Caco-2 (cell line): ENCODE data around the gene COL12A1. TPM values are rescaled to one million over a fixed set of nuclear protein-coding genes. Genes with fewer than 3 reads are reported as not detected.

Experiments used
- BruUV-seq: library from RNA; stranded (reverse); fragments of 400-500 nt; replicated peaks from 2 replicates; lab custom pipeline; 2021; lab: Mats Ljungman, UMichigan
- CTCF ChIA-PET: fragments of 300-600 bp; sonication (Branson Sonifier 250); formaldehyde crosslinking; loops from one replicate; lab custom pipeline; 2022; ENCODE audit warnings: antibody characterized with exemption; lab: Charles Lee
- POLR2A ChIA-PET: fragments of 300-600 bp; sonication (Branson Sonifier 250); formaldehyde crosslinking; loops from one replicate; lab custom pipeline; 2022; ENCODE audit warnings: antibody characterized with exemption; lab: Charles Lee
- DNase-seq, 2 experiments: peaks; one replicate each; pipeline versions ENCODE4 v3.0.0 to v3.0.0-alpha.2; 2020 to 2022
- H3K27me3 ChIP-seq: replicated peaks from 2 replicates; pipeline ENCODE4 v1.6.0; 2011; ENCODE audit warnings: low read length; ENCODE audit not compliant: control insufficient read depth, insufficient read depth
- H3K36me3 ChIP-seq: 2 replicates; pipeline ENCODE4 v1.5.1; 2011; ENCODE audit warnings: low read length; ENCODE audit not compliant: control insufficient read depth, insufficient read depth
- H3K4me1 ChIP-seq: fragments of 250-450 bp; sonication (Bioruptor Pico); 2 replicates; pipeline ENCODE4 v1.5.1; 2020; ENCODE audit warnings: mild to moderate bottlenecking
- H3K4me3 ChIP-seq: 2 replicates; pipeline ENCODE4 v1.5.1; 2011; ENCODE audit warnings: low read depth, mild to moderate bottlenecking, control low read depth, low read length
- H3K9me3 ChIP-seq: fragments of 250-450 bp; sonication (Bioruptor Pico); 2 replicates; pipeline ENCODE4 v1.5.1; 2020; ENCODE audit warnings: mild to moderate bottlenecking, moderate library complexity
- H3K27ac Mint-ChIP-seq: one replicate; pipeline ENCODE4 v1.8.0; 2022; ENCODE audit warnings: mixed read lengths; ENCODE audit not compliant: unreplicated experiment
- H3K27me3 Mint-ChIP-seq: one replicate; pipeline ENCODE4 v1.8.0; 2022; ENCODE audit warnings: mixed read lengths; ENCODE audit not compliant: insufficient read depth, unreplicated experiment
- H3K36me3 Mint-ChIP-seq: one replicate; pipeline ENCODE4 v1.8.0; 2022; ENCODE audit warnings: mild to moderate bottlenecking, mixed read lengths; ENCODE audit not compliant: insufficient read depth, unreplicated experiment
- H3K4me1 Mint-ChIP-seq: one replicate; pipeline ENCODE4 v1.8.0; 2022; ENCODE audit warnings: low read depth, mixed read lengths; ENCODE audit not compliant: unreplicated experiment
- H3K4me3 Mint-ChIP-seq: one replicate; pipeline ENCODE4 v1.8.0; 2022; ENCODE audit warnings: mild to moderate bottlenecking, moderate library complexity, mixed read lengths; ENCODE audit not compliant: unreplicated experiment
- H3K9me3 Mint-ChIP-seq: one replicate; pipeline ENCODE4 v1.8.0; 2022; ENCODE audit warnings: mixed read lengths; ENCODE audit not compliant: unreplicated experiment
- intact Hi-C: fragments of 100-400 bp; cut with micrococcal nuclease; formaldehyde crosslinking; loops from one replicate; pipeline ENCODE4 v1.10.0; 2022; ENCODE audit not compliant: unreplicated experiment
- total RNA-seq: library from RNA; stranded (reverse); gene quantifications from 2 replicates; pipeline ENCODE4 v1.2.3, GENCODE V29; 2022
- TF ChIP-seq, protein P1 (sequence below), 2 experiments: fragments of 200-600 bp in 1 of 2; IDR thresholded peaks; 1 replicate in 1 of 2; 2 replicates in 1 of 2; pipeline versions ENCODE4 v1.5.1 to v1.8.0; 2011 to 2022; ENCODE audit warnings: antibody characterized with exemption in 1 of 2, control low read depth in 1 of 2, inconsistent platforms in 1 of 2, low read depth in 1 of 2, low read length in 1 of 2, mild to moderate bottlenecking in 1 of 2, moderate library complexity in 1 of 2; ENCODE audit not compliant: insufficient read depth in 1 of 2, severe bottlenecking in 1 of 2, unreplicated experiment in 1 of 2

Gene COL12A1
- total RNA-seq, 1 experiment from 2014 or later = 68.0 TPM

GRCh38 chr6:75115481-75115880 lies 90.4 kb downstream of the COL12A1 start:
- Mint-ChIP-seq H3K27ac (no peak overlapping the region), H3K4me3 (no peak overlapping the region), H3K9me3 (no peaks in the 10 kb centered on the region), H3K4me1 (peaks cover 35% of the 10 kb centered on the region), H3K27me3 (no peaks in the 10 kb centered on the region), H3K36me3 (peaks cover 66% of the 10 kb centered on the region)
- Histone ChIP-seq H3K4me1 (peaks cover 24% of the 10 kb centered on the region), H3K4me3 (no peak overlapping the region), H3K9me3 (no peaks in the 10 kb centered on the region), H3K27me3 (no peaks in the 10 kb centered on the region), H3K36me3 (no peaks in the 10 kb centered on the region; the same call in 1 of the 2 replicates)
- DNase-seq = no peak
- TF ChIP-seq, protein P1, sequence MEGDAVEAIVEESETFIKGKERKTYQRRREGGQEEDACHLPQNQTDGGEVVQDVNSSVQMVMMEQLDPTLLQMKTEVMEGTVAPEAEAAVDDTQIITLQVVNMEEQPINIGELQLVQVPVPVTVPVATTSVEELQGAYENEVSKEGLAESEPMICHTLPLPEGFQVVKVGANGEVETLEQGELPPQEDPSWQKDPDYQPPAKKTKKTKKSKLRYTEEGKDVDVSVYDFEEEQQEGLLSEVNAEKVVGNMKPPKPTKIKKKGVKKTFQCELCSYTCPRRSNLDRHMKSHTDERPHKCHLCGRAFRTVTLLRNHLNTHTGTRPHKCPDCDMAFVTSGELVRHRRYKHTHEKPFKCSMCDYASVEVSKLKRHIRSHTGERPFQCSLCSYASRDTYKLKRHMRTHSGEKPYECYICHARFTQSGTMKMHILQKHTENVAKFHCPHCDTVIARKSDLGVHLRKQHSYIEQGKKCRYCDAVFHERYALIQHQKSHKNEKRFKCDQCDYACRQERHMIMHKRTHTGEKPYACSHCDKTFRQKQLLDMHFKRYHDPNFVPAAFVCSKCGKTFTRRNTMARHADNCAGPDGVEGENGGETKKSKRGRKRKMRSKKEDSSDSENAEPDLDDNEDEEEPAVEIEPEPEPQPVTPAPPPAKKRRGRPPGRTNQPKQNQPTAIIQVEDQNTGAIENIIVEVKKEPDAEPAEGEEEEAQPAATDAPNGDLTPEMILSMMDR (IDR thresholded peaks at IDR 0.05; ENCODE audit: insufficient read depth in 1 of 2, low read depth in 1 of 2, low read length in 1 of 2, severe bottlenecking in 1 of 2, unreplicated experiment in 1 of 2) = no peak
- BruUV-seq = no TSS peak
- ChIA-PET CTCF (no interaction called here), POLR2A (no interaction called here)
- intact Hi-C loops = loop anchor here (5.0 kb wide), 1 partner anchor 67 kb away; no protein-coding TSS in a partner anchor

DNA sequence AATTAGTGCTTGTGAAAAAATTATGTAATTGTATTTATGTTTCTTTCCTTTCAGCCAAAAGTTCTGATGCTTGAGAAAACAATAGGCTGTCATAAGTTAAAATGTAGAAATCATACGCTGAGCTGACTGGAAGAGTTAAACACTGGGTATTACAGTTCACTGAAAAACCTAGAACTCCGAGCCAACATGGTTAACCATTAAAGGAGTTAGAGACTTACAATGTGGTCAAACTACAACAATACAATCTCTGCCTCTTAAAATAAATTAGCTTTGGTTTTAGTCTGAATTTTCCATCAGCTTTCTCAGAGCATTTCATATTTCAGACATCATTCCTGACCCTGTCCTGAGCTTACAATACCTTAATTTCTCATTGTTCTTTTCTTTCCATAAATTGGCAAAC lies 91.0 kb downstream of the COL12A1 start:
- no peak overlapping the region for H3K27ac Mint-ChIP-seq
- POLR2A ChIA-PET = no interaction called here
- H3K27me3 Mint-ChIP-seq = no peaks in the 10 kb centered on the region
- peaks cover 35% of the 10 kb centered on the region for H3K4me1 Mint-ChIP-seq
- BruUV-seq = no TSS peak
- Histone ChIP-seq H3K4me1 (peaks cover 23% of the 10 kb centered on the region), H3K36me3 (no peaks in the 10 kb centered on the region; the same call in 1 of the 2 replicates), H3K9me3 (no peaks in the 10 kb centered on the region), H3K27me3 (no peaks in the 10 kb centered on the region), H3K4me3 (no peak overlapping the region)
- no peaks in the 10 kb centered on the region for H3K9me3 Mint-ChIP-seq
- DNase-seq = no peak
- no peak overlapping the region for H3K4me3 Mint-ChIP-seq
- CTCF ChIA-PET = no interaction called here
- TF ChIP-seq, protein P1 (IDR thresholded peaks at IDR 0.05; ENCODE audit: insufficient read depth in 1 of 2, low read depth in 1 of 2, low read length in 1 of 2, severe bottlenecking in 1 of 2, unreplicated experiment in 1 of 2) = no peak
- intact Hi-C loops = loop anchor here (5.0 kb wide), 1 partner anchor 67 kb away; no protein-coding TSS in a partner anchor
- H3K36me3 Mint-ChIP-seq = peaks cover 64% of the 10 kb centered on the region

DNA sequence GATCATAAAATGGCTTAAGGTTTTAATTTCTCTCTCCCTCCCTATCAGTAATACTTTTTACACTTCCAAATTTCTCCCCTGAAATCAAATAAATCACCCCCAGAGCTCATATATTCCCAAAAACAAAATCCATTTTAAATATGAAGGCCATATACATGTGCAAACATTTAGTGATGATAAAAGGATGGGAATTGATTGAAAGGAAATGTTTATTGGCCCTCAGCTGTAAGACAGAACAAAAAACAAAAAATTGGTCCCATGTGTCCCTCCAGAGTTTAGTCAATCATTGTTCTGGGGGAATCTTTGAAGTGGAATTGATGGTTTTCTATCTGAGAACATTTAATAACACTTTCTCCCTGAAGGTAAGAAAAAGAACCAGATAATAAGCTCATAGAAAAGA lies 91.7 kb downstream of the COL12A1 start:
- Mint-ChIP-seq H3K9me3 (no peaks in the 10 kb centered on the region), H3K27ac (no peak overlapping the region), H3K4me3 (no peak overlapping the region), H3K27me3 (no peaks in the 10 kb centered on the region), H3K4me1 (peaks cover 32% of the 10 kb centered on the region), H3K36me3 (peaks cover 67% of the 10 kb centered on the region)
- TF ChIP-seq, protein P1 (IDR thresholded peaks at IDR 0.05; ENCODE audit: insufficient read depth in 1 of 2, low read depth in 1 of 2, low read length in 1 of 2, severe bottlenecking in 1 of 2, unreplicated experiment in 1 of 2) = no peak
- DNase-seq = no peak
- intact Hi-C loops = no loop called here
- Histone ChIP-seq H3K4me3 (no peak overlapping the region), H3K4me1 (peaks cover 16% of the 10 kb centered on the region), H3K9me3 (no peaks in the 10 kb centered on the region), H3K36me3 (no peaks in the 10 kb centered on the region; the same call in 1 of the 2 replicates), H3K27me3 (no peaks in the 10 kb centered on the region)
- CTCF ChIA-PET = no interaction called here
- POLR2A ChIA-PET = no interaction called here
- no TSS peak for BruUV-seq
